ENCODE data around the gene SCRT2. TPM values are rescaled to one million over a fixed set of nuclear protein-coding genes. Genes with fewer than 3 reads are reported as not detected.

The SCRT2 gene
- total and polyA plus RNA-seq, 4 donors, result not detected

- Histone ChIP-seq H3K4me3 (ENCODE audit: low read depth in 1 of 3, low read length in 3 of 3) (no peak overlapping the region), H3K9me3 (ENCODE audit: control insufficient read depth in 4 of 4, low read length in 3 of 4) (no peaks in the 10 kb centered on the region), H3K36me3 (ENCODE audit: control insufficient read depth in 4 of 4, insufficient read depth in 3 of 4, low read depth in 1 of 4, low read length in 3 of 4) (no peaks in the 10 kb centered on the region), H3K9ac (ENCODE audit: low read depth in 1 of 2, low read length in 2 of 2) (no peak overlapping the region), H3K27me3 (ENCODE audit: control insufficient read depth in 4 of 4, insufficient read depth in 4 of 4, low read length in 3 of 4) (no peaks in the 10 kb centered on the region), H3K4me1 (ENCODE audit: control insufficient read depth in 4 of 4, insufficient read depth in 4 of 4, low read length in 3 of 4) (peaks cover 3 to 13% (median 10%) of the 10 kb centered on the region in 4 donors), H3K27ac (ENCODE audit: low read depth in 1 of 2, low read length in 2 of 2) (no peak overlapping the region)
- WGBS, result 70% methylated on average over 2 of the region's 2 CpGs
- TF ChIP-seq REST (IDR thresholded peaks at IDR 0.05), result no peak
- no peak for DNase-seq (ENCODE audit: low spot score)
These were observed 27.4 kb upstream of the SCRT2 start for GRCh38 chr20:703006-703405.

- Histone ChIP-seq H3K27me3 (ENCODE audit: control insufficient read depth in 4 of 4, insufficient read depth in 4 of 4, low read length in 3 of 4) (no peaks in the 10 kb centered on the region), H3K4me3 (ENCODE audit: low read depth in 1 of 3, low read length in 3 of 3) (no peak overlapping the region), H3K4me1 (ENCODE audit: control insufficient read depth in 4 of 4, insufficient read depth in 4 of 4, low read length in 3 of 4) (peaks cover 3 to 13% (median 10%) of the 10 kb centered on the region in 4 donors), H3K36me3 (ENCODE audit: control insufficient read depth in 4 of 4, insufficient read depth in 3 of 4, low read depth in 1 of 4, low read length in 3 of 4) (no peaks in the 10 kb centered on the region), H3K9me3 (ENCODE audit: control insufficient read depth in 4 of 4, low read length in 3 of 4) (no peaks in the 10 kb centered on the region), H3K27ac (ENCODE audit: low read depth in 1 of 2, low read length in 2 of 2) (no peak overlapping the region), H3K9ac (ENCODE audit: low read depth in 1 of 2, low read length in 2 of 2) (no peak overlapping the region)
- DNase-seq (ENCODE audit: low spot score), result no peak
- WGBS, result 67% methylated on average over 6 of the region's 6 CpGs
- TF ChIP-seq EGR1 (IDR thresholded peaks at IDR 0.05; ENCODE audit: low read depth in 2 of 2) (no peak), MAX (IDR thresholded peaks at IDR 0.05) (no peak), YY1 (IDR thresholded peaks at IDR 0.05) (no peak), RXRA (IDR thresholded peaks at IDR 0.05) (no peak), FOXA2 (IDR thresholded peaks at IDR 0.05) (no peak), CTCF (IDR thresholded peaks at IDR 0.05; ENCODE audit: low read depth, low read length, missing input control) (no peak), ZBTB33 (IDR thresholded peaks at IDR 0.05) (no peak), FOXA1 (IDR thresholded peaks at IDR 0.05) (no peak), GABPA (IDR thresholded peaks at IDR 0.05 in 1 of 2, conservative IDR thresholded peaks at IDR 0.05 in 1 of 2) (no peak), HNF4A (conservative IDR thresholded peaks at IDR 0.05) (no peak), TAF1 (conservative IDR thresholded peaks at IDR 0.05) (no peak), REST (IDR thresholded peaks at IDR 0.05) (no peak), RAD21 (IDR thresholded peaks at IDR 0.05) (no peak)
These were observed 26.0 kb upstream of the SCRT2 start for GRCh38 chr20:701401-702129.

Data from liver (tissue), 9 donors.